SK-N-SH (cell line): ENCODE measurements around the gene MRTFB.

ENCODE experiments used
- GABPA ChIP-seq: IDR thresholded peaks from 2 replicates; pipeline ENCODE4 v1.4.0; 2012; ENCODE audit warnings: low read depth, mild to moderate bottlenecking
- RAD21 ChIP-seq: IDR thresholded peaks from 2 replicates; pipeline ENCODE4 v1.6.1; 2012; ENCODE audit warnings: mild to moderate bottlenecking, low read length
- RXRA ChIP-seq: IDR thresholded peaks from 2 replicates; pipeline ENCODE4 v1.4.0; 2012; ENCODE audit warnings: low read depth, mild to moderate bottlenecking, borderline replicate concordance
- TF ChIP-seq, protein P1 (sequence below): fragments of 200-600 bp; sonication (generic); IDR thresholded peaks from 2 replicates; pipeline ENCODE4 v1.6.1; 2017; ENCODE audit warnings: antibody characterized with exemption, mild to moderate bottlenecking, moderate library complexity

DNA sequence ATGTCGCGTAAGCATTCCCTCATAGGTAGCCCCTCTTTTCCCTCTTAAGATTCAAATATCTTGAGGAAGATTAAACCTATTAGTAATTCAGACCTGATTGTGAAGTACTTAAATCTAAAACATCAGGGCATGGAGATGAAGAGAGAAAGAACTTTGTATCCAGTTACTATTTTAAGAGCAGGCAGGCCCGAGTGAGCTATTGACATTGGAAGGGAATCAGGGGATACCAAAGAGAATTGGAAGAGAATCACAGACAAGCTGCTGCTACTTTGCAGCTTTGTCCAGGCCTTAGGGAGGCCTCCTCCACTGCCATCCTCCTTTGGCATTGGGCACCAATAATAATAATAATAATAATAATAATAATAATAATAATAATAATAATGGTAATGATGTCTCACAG is 170.5 kb downstream of the MRTFB start:
- TF ChIP-seq RAD21: no peak
- TF ChIP-seq GABPA: no peak
- TF ChIP-seq RXRA: no peak
- TF ChIP-seq, protein P1, sequence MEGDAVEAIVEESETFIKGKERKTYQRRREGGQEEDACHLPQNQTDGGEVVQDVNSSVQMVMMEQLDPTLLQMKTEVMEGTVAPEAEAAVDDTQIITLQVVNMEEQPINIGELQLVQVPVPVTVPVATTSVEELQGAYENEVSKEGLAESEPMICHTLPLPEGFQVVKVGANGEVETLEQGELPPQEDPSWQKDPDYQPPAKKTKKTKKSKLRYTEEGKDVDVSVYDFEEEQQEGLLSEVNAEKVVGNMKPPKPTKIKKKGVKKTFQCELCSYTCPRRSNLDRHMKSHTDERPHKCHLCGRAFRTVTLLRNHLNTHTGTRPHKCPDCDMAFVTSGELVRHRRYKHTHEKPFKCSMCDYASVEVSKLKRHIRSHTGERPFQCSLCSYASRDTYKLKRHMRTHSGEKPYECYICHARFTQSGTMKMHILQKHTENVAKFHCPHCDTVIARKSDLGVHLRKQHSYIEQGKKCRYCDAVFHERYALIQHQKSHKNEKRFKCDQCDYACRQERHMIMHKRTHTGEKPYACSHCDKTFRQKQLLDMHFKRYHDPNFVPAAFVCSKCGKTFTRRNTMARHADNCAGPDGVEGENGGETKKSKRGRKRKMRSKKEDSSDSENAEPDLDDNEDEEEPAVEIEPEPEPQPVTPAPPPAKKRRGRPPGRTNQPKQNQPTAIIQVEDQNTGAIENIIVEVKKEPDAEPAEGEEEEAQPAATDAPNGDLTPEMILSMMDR: no peak
